PFSK-1 (cell line): Measurements from ENCODE around the gene ENOSF1.

ENCODE experiments used
- FOXP2 ChIP-seq: optimal IDR thresholded peaks from 2 replicates; pipeline ENCODE3; 2011; ENCODE audit warnings: borderline replicate concordance, control low read depth, inconsistent platforms; ENCODE audit not compliant: insufficient read depth; ENCODE audit errors: extremely low read length, extremely low read depth
- POLR2AphosphoS5 ChIP-seq: IDR thresholded peaks from 2 replicates; pipeline ENCODE4 v1.6.1; 2012; ENCODE audit warnings: low read depth, mild to moderate bottlenecking, control low read depth, low read length, moderate library complexity
- REST ChIP-seq, 2 experiments: IDR thresholded peaks; 2 replicates each; pipeline versions ENCODE4 v1.6.1 to v1.8.0; 2011 to 2012; ENCODE audit warnings: low read depth in 2 of 2, low read length in 2 of 2, control low read depth in 1 of 2, inconsistent platforms in 1 of 2, mild to moderate bottlenecking in 1 of 2, moderate library complexity in 1 of 2; ENCODE audit not compliant: insufficient read depth in 1 of 2
- SIN3A ChIP-seq: IDR thresholded peaks from 2 replicates; pipeline ENCODE4 v1.6.1; 2012; ENCODE audit warnings: mild to moderate bottlenecking, low read length, moderate library complexity, borderline replicate concordance; ENCODE audit not compliant: insufficient read depth
- TAF1 ChIP-seq: IDR thresholded peaks from 2 replicates; pipeline ENCODE4 v1.6.1; 2012; ENCODE audit warnings: low read length, control low read depth, borderline replicate concordance; ENCODE audit not compliant: insufficient read depth

The ENOSF1 gene

DNA sequence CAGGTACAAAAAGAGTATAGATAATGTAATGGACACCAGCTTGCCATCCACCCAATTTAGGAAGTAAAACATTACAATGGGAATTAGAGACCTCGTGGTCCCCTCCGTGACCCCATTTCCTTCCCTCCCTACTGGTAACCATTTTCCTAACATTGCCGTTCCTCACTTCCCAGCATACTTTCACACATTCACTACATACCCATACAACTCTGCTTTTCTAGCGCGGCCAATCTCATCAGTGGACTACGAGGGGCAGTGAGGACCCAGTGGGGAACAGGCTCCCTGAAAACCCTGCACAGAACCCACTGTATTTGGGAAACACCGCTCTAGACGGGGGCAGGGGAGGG is 1.1 kb downstream of the ENOSF1 start:
- TF ChIP-seq TAF1 (no peak), FOXP2 (no peak), REST (IDR thresholded peaks at IDR 0.05; ENCODE audit: insufficient read depth in 1 of 2, low read depth in 2 of 2, low read length in 2 of 2) (no peak)

DNA sequence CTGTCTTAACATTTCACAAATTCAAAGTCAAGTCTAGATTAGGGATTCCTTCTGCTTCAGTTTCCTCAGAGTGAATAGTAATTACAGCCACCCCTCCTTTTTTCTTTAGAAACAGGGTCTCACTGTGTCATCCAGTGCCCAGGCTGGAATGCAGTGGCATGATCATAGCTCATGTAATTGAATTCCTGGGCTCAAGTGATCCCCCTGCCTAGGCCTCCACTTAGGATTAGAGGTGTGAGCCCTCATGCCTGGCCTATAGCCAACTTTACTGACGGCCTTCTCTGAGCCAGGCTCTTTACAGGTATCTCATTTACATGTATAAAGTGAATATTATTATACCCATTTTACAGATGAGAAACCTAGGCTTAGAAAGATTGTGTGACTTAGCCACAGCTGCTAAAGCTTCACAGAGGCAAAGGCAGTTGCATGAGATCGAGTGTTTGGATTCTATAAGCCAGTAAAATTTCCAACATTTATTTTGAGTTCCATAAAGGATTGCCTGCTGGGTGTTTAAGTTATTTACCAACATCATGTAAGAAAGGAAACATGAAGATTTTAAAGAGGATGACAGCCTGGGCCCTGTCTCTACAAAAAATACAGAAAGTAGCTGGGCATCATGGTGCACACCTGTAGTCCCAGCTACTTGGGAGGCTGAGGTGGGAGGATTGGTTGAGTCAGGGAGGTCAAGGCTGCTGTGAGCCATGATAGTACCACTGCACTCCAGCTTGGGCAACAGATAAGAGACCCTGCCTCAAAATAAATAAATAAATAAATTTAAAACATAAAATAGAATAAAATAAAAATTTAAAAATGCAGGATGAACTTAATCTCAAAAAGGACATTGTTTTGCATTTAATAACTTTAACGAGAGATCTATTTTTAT is 1.8 kb downstream of the ENOSF1 start:
- TF ChIP-seq REST (IDR thresholded peaks at IDR 0.05; ENCODE audit: insufficient read depth in 1 of 2, low read depth in 2 of 2, low read length in 2 of 2) (no peak), POLR2AphosphoS5 (no peak), SIN3A (no peak), FOXP2 (no peak), TAF1 (no peak)

GRCh38 chr18:709771-710170 is 2.7 kb downstream of the ENOSF1 start:
- TF ChIP-seq POLR2AphosphoS5, result no peak
- no peak for TF ChIP-seq REST (IDR thresholded peaks at IDR 0.05; ENCODE audit: insufficient read depth in 1 of 2, low read depth in 2 of 2, low read length in 2 of 2)
- TF ChIP-seq TAF1, result no peak
- no peak for TF ChIP-seq SIN3A
- TF ChIP-seq FOXP2, result no peak

- TF ChIP-seq FOXP2 (no peak), POLR2AphosphoS5 (no peak), REST (IDR thresholded peaks at IDR 0.05; ENCODE audit: insufficient read depth in 1 of 2, low read depth in 2 of 2, low read length in 2 of 2) (no peak), TAF1 (no peak), SIN3A (no peak)
Observed at GRCh38 chr18:708096-708495, 4.3 kb downstream of the ENOSF1 start.

- no peak for TF ChIP-seq SIN3A
- no peak for TF ChIP-seq POLR2AphosphoS5
- TF ChIP-seq REST (IDR thresholded peaks at IDR 0.05; ENCODE audit: insufficient read depth in 1 of 2, low read depth in 2 of 2, low read length in 2 of 2), result no peak
- no peak for TF ChIP-seq FOXP2
- no peak for TF ChIP-seq TAF1
Observed at GRCh38 chr18:706405-706804, 6.0 kb downstream of the ENOSF1 start.
